Effector memory CD4-positive, alpha-beta T cell (primary cell): Measurements from ENCODE around the gene HYDIN.
"Not testable (repeated sequence)": the region's sequence is repeated elsewhere in the genome, so short reads cannot be mapped to it uniquely, and the experiment has no call there.

Source experiments
- DNase-seq, 3 donors: peaks; one replicate each; pipeline ENCODE4 v3.0.0-alpha.2; 2020
- H3K27ac ChIP-seq: 2 replicates; pipeline ENCODE4 v1.7.0; 2013; ENCODE audit warnings: mild to moderate bottlenecking, low read length, moderate library complexity; ENCODE audit not compliant: insufficient read depth, poor library complexity, severe bottlenecking
- H3K27me3 ChIP-seq: replicated peaks from 2 replicates; pipeline ENCODE4 v1.7.0; 2013; ENCODE audit warnings: mild to moderate bottlenecking, low read length; ENCODE audit not compliant: insufficient read depth, control insufficient read depth, poor library complexity, severe bottlenecking
- H3K36me3 ChIP-seq: 2 replicates; pipeline ENCODE4 v1.7.0; 2013; ENCODE audit warnings: mild to moderate bottlenecking, low read length, moderate library complexity; ENCODE audit not compliant: control insufficient read depth, insufficient read depth
- H3K4me1 ChIP-seq: 2 replicates; pipeline ENCODE4 v1.7.0; 2013; ENCODE audit warnings: low read length, mild to moderate bottlenecking; ENCODE audit not compliant: control insufficient read depth, insufficient read depth, poor library complexity, severe bottlenecking
- H3K4me3 ChIP-seq: 2 replicates; pipeline ENCODE4 v1.7.0; 2013; ENCODE audit warnings: low read length, low read depth, mild to moderate bottlenecking; ENCODE audit not compliant: insufficient read depth, poor library complexity, severe bottlenecking
- H3K9me3 ChIP-seq: 2 replicates; pipeline ENCODE4 v1.7.0; 2013; ENCODE audit warnings: mild to moderate bottlenecking, low read length, moderate library complexity; ENCODE audit not compliant: control insufficient read depth

The HYDIN gene

GRCh38 chr16:70920661-70921060 is 309.9 kb downstream of the HYDIN start:
- not testable (repeated sequence) for H3K9me3 ChIP-seq, H3K4me1 ChIP-seq, DNase-seq, H3K27ac ChIP-seq, H3K4me3 ChIP-seq, H3K36me3 ChIP-seq, H3K27me3 ChIP-seq

GRCh38 chr16:70888208-70888607 is 342.3 kb downstream of the HYDIN start:
- DNase-seq, H3K36me3 ChIP-seq: not testable (repeated sequence)

GRCh38 chr16:70884652-70885051 is 345.9 kb downstream of the HYDIN start:
- DNase-seq, H3K4me3 ChIP-seq, H3K4me1 ChIP-seq, H3K9me3 ChIP-seq, H3K27ac ChIP-seq, H3K27me3 ChIP-seq, H3K36me3 ChIP-seq: not testable (repeated sequence)

More at GRCh38 chr16:70888208-70888607, 342.3 kb downstream of the HYDIN start:
- not testable (repeated sequence) for H3K4me3 ChIP-seq, H3K9me3 ChIP-seq, H3K4me1 ChIP-seq, H3K27me3 ChIP-seq, H3K27ac ChIP-seq

- not testable (repeated sequence) for H3K36me3 ChIP-seq
Measured at GRCh38 chr16:70882311-70882710, 348.2 kb downstream of the HYDIN start.

GRCh38 chr16:70877895-70878294 is 352.6 kb downstream of the HYDIN start:
- H3K4me3 ChIP-seq, H3K4me1 ChIP-seq, DNase-seq, H3K27me3 ChIP-seq, H3K36me3 ChIP-seq, H3K27ac ChIP-seq, H3K9me3 ChIP-seq: not testable (repeated sequence)

More at GRCh38 chr16:70882311-70882710, 348.2 kb downstream of the HYDIN start:
- H3K9me3 ChIP-seq, H3K4me1 ChIP-seq, H3K27me3 ChIP-seq, H3K4me3 ChIP-seq, DNase-seq, H3K27ac ChIP-seq: not testable (repeated sequence)

- H3K4me3 ChIP-seq, H3K27me3 ChIP-seq, H3K9me3 ChIP-seq, H3K27ac ChIP-seq, H3K36me3 ChIP-seq, DNase-seq, H3K4me1 ChIP-seq: not testable (repeated sequence)
Measured at GRCh38 chr16:70876442-70876841, 354.1 kb downstream of the HYDIN start.

GRCh38 chr16:70864698-70865097 is 365.8 kb downstream of the HYDIN start:
- H3K36me3 ChIP-seq, H3K27me3 ChIP-seq, H3K9me3 ChIP-seq, H3K27ac ChIP-seq, H3K4me3 ChIP-seq, H3K4me1 ChIP-seq, DNase-seq: not testable (repeated sequence)

GRCh38 chr16:70861996-70862395 is 368.5 kb downstream of the HYDIN start:
- H3K4me1 ChIP-seq, H3K9me3 ChIP-seq, H3K36me3 ChIP-seq, H3K27ac ChIP-seq, H3K27me3 ChIP-seq, H3K4me3 ChIP-seq, DNase-seq: not testable (repeated sequence)

- not testable (repeated sequence) for H3K4me1 ChIP-seq, DNase-seq, H3K9me3 ChIP-seq, H3K36me3 ChIP-seq, H3K4me3 ChIP-seq, H3K27ac ChIP-seq, H3K27me3 ChIP-seq
Measured at GRCh38 chr16:70851299-70851698, 379.2 kb downstream of the HYDIN start.

GRCh38 chr16:70823498-70824118 is 406.9 kb downstream of the HYDIN start:
- not testable (repeated sequence) for H3K4me3 ChIP-seq, H3K27ac ChIP-seq, H3K9me3 ChIP-seq, H3K36me3 ChIP-seq, H3K27me3 ChIP-seq, H3K4me1 ChIP-seq, DNase-seq
